Measurements from ENCODE around the gene DPYSL4. TPM values are rescaled to one million over a fixed set of nuclear protein-coding genes. Genes with fewer than 3 reads are reported as not detected.

The DPYSL4 gene
- total RNA-seq, 2 donors from 2014 or later, result 14.3 to 23.5 TPM

- Mint-ChIP-seq H3K27me3 (no peaks in the 10 kb centered on the region), H3K4me1 (peaks cover 15% of the 10 kb centered on the region), H3K27ac (no peak overlapping the region), H3K36me3 (ENCODE audit: low read depth) (no peaks in the 10 kb centered on the region), H3K9me3 (no peaks in the 10 kb centered on the region), H3K4me3 (no peak overlapping the region)
- no peak for ATAC-seq (replicated peaks)
Measured at GRCh38 chr10:132165416-132165980, 21.2 kb upstream of the DPYSL4 start.

GRCh38 chr10:132166216-132166950 is 20.4 kb upstream of the DPYSL4 start:
- no peak for ATAC-seq (replicated peaks)
- H3K27me3 Mint-ChIP-seq, result no peaks in the 10 kb centered on the region
- peaks cover 15% of the 10 kb centered on the region for H3K4me1 Mint-ChIP-seq
- no peak overlapping the region for H3K4me3 Mint-ChIP-seq
- H3K36me3 Mint-ChIP-seq (ENCODE audit: low read depth), result no peaks in the 10 kb centered on the region
- H3K27ac Mint-ChIP-seq, result peak overlapping the region; percentile 26
- H3K9me3 Mint-ChIP-seq, result no peaks in the 10 kb centered on the region

GRCh38 chr10:132167041-132167674 is 19.6 kb upstream of the DPYSL4 start:
- ATAC-seq (replicated peaks), result no peak
- Mint-ChIP-seq H3K27me3 (no peaks in the 10 kb centered on the region), H3K36me3 (ENCODE audit: low read depth) (no peaks in the 10 kb centered on the region), H3K9me3 (no peaks in the 10 kb centered on the region), H3K4me1 (peaks cover 10% of the 10 kb centered on the region), H3K4me3 (no peak overlapping the region), H3K27ac (peak overlapping the region; percentile 26)

DNA sequence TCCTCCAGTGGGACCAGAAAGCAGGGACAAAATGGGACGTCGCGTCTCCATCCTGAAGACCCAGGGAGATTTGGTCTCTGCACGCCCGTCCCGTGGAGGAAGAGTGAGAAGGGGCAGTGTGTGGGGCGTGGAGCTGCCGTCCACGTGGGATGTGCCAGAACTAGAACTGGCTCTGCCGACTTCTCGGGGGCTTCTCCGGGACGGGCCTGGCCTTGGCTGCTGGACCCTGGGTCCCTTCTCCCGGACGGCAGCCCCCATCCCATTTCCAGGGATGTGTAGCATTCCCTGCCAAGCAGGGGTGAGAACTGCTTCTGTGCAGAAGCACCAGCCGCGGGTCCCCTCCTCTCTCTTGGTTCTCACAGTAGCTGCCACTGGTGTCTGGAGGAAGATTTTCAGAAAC is 18.8 kb upstream of the DPYSL4 start:
- Mint-ChIP-seq H3K4me3 (no peak overlapping the region), H3K4me1 (peaks cover 6% of the 10 kb centered on the region), H3K9me3 (no peaks in the 10 kb centered on the region), H3K36me3 (ENCODE audit: low read depth) (no peaks in the 10 kb centered on the region), H3K27ac (no peak overlapping the region), H3K27me3 (peaks cover 4% of the 10 kb centered on the region)
- no peak for ATAC-seq (replicated peaks)

DNA sequence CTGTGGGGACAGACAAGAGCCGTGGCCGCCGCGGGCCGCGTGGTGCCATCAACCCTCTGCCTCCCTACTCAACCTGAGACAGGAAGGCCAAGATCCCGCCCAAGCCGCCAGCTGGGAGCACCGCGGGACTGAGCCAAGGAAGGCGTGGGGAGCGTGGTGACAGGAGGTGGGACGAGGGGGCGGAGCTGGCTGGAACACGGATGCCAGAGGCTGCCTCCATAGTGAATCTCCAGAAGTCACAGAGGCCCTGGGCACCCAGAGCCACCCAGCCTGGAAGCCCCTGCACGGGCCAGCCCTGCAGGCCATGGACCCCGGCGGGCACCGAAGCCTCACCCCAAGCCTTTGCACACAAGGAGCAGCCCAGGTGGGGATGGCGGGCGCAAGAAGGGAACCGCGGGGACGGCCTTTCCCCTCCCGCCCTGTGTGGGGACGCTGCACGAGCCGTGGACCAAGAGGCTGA is 18.1 kb upstream of the DPYSL4 start:
- H3K4me3 Mint-ChIP-seq, result no peak overlapping the region
- H3K9me3 Mint-ChIP-seq, result no peaks in the 10 kb centered on the region
- H3K36me3 Mint-ChIP-seq (ENCODE audit: low read depth), result no peaks in the 10 kb centered on the region
- peaks cover 4% of the 10 kb centered on the region for H3K27me3 Mint-ChIP-seq
- no peak for ATAC-seq (replicated peaks)
- no peak overlapping the region for H3K27ac Mint-ChIP-seq
- H3K4me1 Mint-ChIP-seq, result peaks cover 11% of the 10 kb centered on the region

DNA sequence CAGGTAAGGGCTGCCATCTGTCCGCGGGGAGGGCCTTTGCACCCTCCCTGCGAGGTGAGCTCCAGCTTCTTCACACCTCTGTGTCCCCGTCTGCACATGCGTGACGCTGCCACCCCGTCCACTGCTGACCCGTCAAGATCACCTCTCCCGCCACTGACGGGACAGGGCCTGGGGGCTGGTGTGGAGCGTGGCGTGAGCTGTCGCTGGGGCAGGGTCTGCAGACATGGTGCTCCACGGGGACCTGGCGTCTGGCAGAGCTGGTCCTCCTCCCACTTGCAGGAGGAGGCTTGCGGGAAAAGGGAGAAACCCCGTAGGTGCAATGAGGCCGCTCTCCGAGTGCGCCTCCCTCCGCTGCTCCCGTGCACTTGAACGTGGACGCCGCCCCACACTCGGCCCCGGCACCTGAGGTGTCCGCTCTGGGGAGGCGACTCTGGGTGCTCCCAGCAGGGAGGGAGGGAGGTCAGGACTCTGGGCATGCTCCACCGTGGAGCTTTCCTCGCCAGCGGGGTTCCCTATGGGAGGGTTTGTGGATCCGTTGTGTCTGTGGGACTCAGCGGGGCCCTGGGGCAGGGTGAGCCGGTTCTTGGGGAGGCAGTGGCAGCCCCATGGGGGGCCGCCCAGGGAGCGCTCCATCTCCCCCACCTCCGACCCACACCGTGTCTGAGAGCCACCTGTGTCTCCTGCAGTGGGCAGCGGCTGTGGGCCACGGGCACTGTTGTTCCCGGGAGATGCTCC is 17.6 kb upstream of the DPYSL4 start:
- no peaks in the 10 kb centered on the region for H3K36me3 Mint-ChIP-seq (ENCODE audit: low read depth)
- no peaks in the 10 kb centered on the region for H3K9me3 Mint-ChIP-seq
- ATAC-seq (replicated peaks), result no peak
- peaks cover 4% of the 10 kb centered on the region for H3K27me3 Mint-ChIP-seq
- H3K27ac Mint-ChIP-seq, result no peak overlapping the region
- H3K4me3 Mint-ChIP-seq, result no peak overlapping the region
- peaks cover 11% of the 10 kb centered on the region for H3K4me1 Mint-ChIP-seq

DNA sequence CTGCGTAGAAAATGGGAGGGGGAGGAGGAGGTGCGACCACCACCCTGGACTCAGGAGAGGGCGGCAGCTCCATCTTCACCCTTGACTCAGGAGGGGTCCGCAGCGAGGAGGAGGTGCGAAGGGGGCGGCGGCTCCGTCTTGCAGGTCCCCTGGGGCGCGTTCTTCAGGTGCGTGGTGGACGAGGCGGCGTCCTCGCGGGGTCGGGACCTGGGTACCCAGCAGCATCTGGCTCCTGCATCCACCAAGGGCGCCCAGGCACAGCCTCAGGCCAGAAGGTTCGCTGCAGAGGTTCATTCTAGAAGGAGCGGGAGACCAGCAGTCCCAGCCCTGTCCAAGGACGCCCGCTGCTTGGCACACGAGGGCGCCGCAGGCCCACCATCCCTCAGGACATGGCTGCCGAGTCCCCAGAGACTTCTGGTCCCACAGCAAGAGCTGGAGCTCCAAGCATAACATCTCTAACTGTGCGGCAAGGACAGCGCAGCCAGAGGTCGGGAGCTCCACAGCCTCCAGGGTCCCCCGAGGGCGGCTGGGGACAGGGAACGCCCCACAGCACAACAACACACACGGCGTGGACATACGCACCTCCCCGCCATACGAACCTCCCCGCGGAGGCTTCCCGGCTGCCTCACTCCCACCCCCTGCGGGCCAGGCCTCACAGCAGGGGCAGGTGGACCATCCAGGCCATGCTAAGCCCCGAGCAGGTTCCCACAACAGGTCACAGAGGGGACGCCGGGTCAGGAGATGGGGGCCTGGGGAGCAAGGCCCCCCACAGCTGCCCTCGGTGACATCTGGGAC is 16.8 kb upstream of the DPYSL4 start:
- no peak for ATAC-seq (replicated peaks)
- Mint-ChIP-seq H3K4me1 (peaks cover 11% of the 10 kb centered on the region), H3K9me3 (no peaks in the 10 kb centered on the region), H3K27ac (no peak overlapping the region), H3K27me3 (peaks cover 4% of the 10 kb centered on the region), H3K4me3 (no peak overlapping the region), H3K36me3 (ENCODE audit: low read depth) (no peaks in the 10 kb centered on the region)

- H3K27me3 Mint-ChIP-seq, result peaks cover 4% of the 10 kb centered on the region
- H3K36me3 Mint-ChIP-seq (ENCODE audit: low read depth), result no peaks in the 10 kb centered on the region
- H3K27ac Mint-ChIP-seq, result no peak overlapping the region
- ATAC-seq (replicated peaks), result no peak
- no peak overlapping the region for H3K4me3 Mint-ChIP-seq
- H3K4me1 Mint-ChIP-seq, result peaks cover 11% of the 10 kb centered on the region
- H3K9me3 Mint-ChIP-seq, result no peaks in the 10 kb centered on the region
Measured at GRCh38 chr10:132170561-132171361, 16.0 kb upstream of the DPYSL4 start.

- Mint-ChIP-seq H3K27ac (no peak overlapping the region), H3K27me3 (peaks cover 14% of the 10 kb centered on the region), H3K9me3 (no peaks in the 10 kb centered on the region), H3K4me1 (peaks cover 5% of the 10 kb centered on the region), H3K4me3 (no peak overlapping the region), H3K36me3 (ENCODE audit: low read depth) (no peaks in the 10 kb centered on the region)
- peak; percentile 42 for ATAC-seq (replicated peaks)
Measured at GRCh38 chr10:132172091-132173066, 14.4 kb upstream of the DPYSL4 start.

DNA sequence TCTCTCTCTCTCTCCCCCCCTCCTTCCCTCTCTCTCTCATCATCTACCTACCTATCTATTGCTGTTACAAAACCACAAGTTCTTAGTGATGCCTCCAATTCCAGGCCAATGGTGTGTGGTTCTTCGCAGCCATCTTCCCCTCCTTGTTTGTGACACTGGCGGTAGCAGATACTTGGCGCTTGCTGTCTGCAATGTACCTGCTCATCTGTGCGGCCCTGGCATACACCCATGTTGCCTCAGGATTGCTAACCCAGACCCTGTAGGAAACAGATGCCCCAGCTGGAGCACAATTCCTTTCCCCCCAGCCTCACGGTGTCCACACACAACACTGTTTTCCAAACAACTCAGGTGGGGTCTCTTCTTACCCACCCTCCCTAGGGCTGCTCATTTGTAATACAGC is 13.6 kb upstream of the DPYSL4 start:
- Mint-ChIP-seq H3K4me3 (no peak overlapping the region), H3K27me3 (peaks cover 16% of the 10 kb centered on the region), H3K27ac (peak overlapping the region; percentile 78), H3K4me1 (peaks cover 5% of the 10 kb centered on the region), H3K9me3 (no peaks in the 10 kb centered on the region), H3K36me3 (ENCODE audit: low read depth) (no peaks in the 10 kb centered on the region)
- ATAC-seq (replicated peaks), result no peak

GRCh38 chr10:132174237-132174636 is 12.5 kb upstream of the DPYSL4 start:
- H3K36me3 Mint-ChIP-seq (ENCODE audit: low read depth), result no peaks in the 10 kb centered on the region
- ATAC-seq (replicated peaks), result no peak
- peaks cover 22% of the 10 kb centered on the region for H3K27me3 Mint-ChIP-seq
- no peak overlapping the region for H3K4me3 Mint-ChIP-seq
- no peak overlapping the region for H3K27ac Mint-ChIP-seq
- no peaks in the 10 kb centered on the region for H3K9me3 Mint-ChIP-seq
- H3K4me1 Mint-ChIP-seq, result peaks cover 5% of the 10 kb centered on the region

GRCh38 chr10:132175408-132175807 is 11.3 kb upstream of the DPYSL4 start:
- ATAC-seq (replicated peaks), result no peak
- Mint-ChIP-seq H3K36me3 (ENCODE audit: low read depth) (no peaks in the 10 kb centered on the region), H3K9me3 (no peaks in the 10 kb centered on the region), H3K4me3 (no peak overlapping the region), H3K27me3 (peaks cover 24% of the 10 kb centered on the region), H3K27ac (no peak overlapping the region), H3K4me1 (peaks cover 5% of the 10 kb centered on the region)

All from activated T-helper 17 cell treated with anti-CD3 and anti-CD28 coated beads, Interleukin-2, amount 50 U/mL, for 72 hours (primary cell).